Measurements from ENCODE around the gene ABLIM1. TPM values are rescaled to one million over a fixed set of nuclear protein-coding genes. Genes with fewer than 3 reads are reported as not detected.

ABLIM1 gene
- total RNA-seq, 4 donors from 2014 or later, result 56.9 to 108 (median 96.1) TPM

- WGBS, 2 donors (ENCODE audit: low coverage in 1 of 2), result 20 to 52% methylated on average over 1 to 2 of the region's 2 CpGs
- in situ Hi-C loops (cut with MboI; ENCODE audit: low pct_ligation_motif_present in 1 of 4, low pct_unique_long_range_greater_than_20kb in 1 of 4, low sequenced_read_pairs in 3 of 4), result no loop called here
Observed at GRCh38 chr10:114643158-114643557, 14.9 kb downstream of the ABLIM1 start.

DNA sequence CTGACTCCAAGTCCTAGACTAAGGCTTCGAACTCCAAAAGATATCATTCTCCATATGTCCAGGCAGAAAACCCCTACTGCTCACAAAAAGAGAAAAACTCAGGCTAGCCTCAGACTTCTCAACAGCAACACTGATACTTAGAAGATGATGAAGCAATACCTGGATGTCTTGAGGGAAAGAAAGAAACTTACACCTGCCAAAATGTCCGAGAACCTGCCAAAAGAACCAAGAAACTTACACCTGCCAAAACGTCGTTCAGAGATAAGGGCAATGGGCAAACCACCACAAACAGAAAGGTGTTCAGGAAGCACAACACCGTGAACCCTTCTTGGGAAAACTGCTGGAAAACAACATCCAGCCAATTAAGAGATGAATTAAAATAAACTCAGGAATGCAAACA is 15.3 kb downstream of the ABLIM1 start:
- H3K4me3 ChIP-seq, result no peak overlapping the region
- DNase-seq, result no peak
- H3K4me1 ChIP-seq, result peaks cover 8 to 33% (median 16%) of the 10 kb centered on the region in 4 donors
- H3K27me3 ChIP-seq, result no peaks in the 10 kb centered on the region
- in situ Hi-C loops (cut with MboI; ENCODE audit: low pct_ligation_motif_present in 1 of 4, low pct_unique_long_range_greater_than_20kb in 1 of 4, low sequenced_read_pairs in 3 of 4), result no loop called here
- H3K27ac ChIP-seq, result no peak overlapping the region
- intact Hi-C loops (cut with DNase I; ENCODE audit: low total_unique reads), result no loop called here
- no peak for TF ChIP-seq EP300 (IDR thresholded peaks at IDR 0.05; ENCODE audit: low read depth)
- TF ChIP-seq POLR2A (IDR thresholded peaks at IDR 0.05), result no peak
- TF ChIP-seq POLR2AphosphoS5 (IDR thresholded peaks at IDR 0.05), result no peak
- TF ChIP-seq, protein P1, sequence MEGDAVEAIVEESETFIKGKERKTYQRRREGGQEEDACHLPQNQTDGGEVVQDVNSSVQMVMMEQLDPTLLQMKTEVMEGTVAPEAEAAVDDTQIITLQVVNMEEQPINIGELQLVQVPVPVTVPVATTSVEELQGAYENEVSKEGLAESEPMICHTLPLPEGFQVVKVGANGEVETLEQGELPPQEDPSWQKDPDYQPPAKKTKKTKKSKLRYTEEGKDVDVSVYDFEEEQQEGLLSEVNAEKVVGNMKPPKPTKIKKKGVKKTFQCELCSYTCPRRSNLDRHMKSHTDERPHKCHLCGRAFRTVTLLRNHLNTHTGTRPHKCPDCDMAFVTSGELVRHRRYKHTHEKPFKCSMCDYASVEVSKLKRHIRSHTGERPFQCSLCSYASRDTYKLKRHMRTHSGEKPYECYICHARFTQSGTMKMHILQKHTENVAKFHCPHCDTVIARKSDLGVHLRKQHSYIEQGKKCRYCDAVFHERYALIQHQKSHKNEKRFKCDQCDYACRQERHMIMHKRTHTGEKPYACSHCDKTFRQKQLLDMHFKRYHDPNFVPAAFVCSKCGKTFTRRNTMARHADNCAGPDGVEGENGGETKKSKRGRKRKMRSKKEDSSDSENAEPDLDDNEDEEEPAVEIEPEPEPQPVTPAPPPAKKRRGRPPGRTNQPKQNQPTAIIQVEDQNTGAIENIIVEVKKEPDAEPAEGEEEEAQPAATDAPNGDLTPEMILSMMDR (IDR thresholded peaks at IDR 0.05), result no peak
- 52 to 64% methylated on average over 5 of the region's 5 CpGs for WGBS, 2 donors (ENCODE audit: low coverage in 1 of 2)
- no peaks in the 10 kb centered on the region for H3K36me3 ChIP-seq
- H3K9me3 ChIP-seq, result no peaks in the 10 kb centered on the region

More at GRCh38 chr10:114643158-114643557, 14.9 kb downstream of the ABLIM1 start:
- no peak for DNase-seq
- peaks cover 8 to 37% (median 21%) of the 10 kb centered on the region in 4 donors for H3K4me1 ChIP-seq
- H3K36me3 ChIP-seq, result no peaks in the 10 kb centered on the region
- H3K27ac ChIP-seq, result no peak overlapping the region
- H3K4me3 ChIP-seq, result no peak overlapping the region
- intact Hi-C loops (cut with DNase I; ENCODE audit: low total_unique reads), result no loop called here
- H3K9me3 ChIP-seq, result no peaks in the 10 kb centered on the region
- no peak for TF ChIP-seq POLR2A (IDR thresholded peaks at IDR 0.05)
- no peak for TF ChIP-seq EP300 (IDR thresholded peaks at IDR 0.05; ENCODE audit: low read depth)
- no peak for TF ChIP-seq POLR2AphosphoS5 (IDR thresholded peaks at IDR 0.05)
- TF ChIP-seq, protein P1 (IDR thresholded peaks at IDR 0.05), result no peak
- no peaks in the 10 kb centered on the region for H3K27me3 ChIP-seq

GRCh38 chr10:114638821-114639625 is 19.1 kb downstream of the ABLIM1 start:
- 74 to 83% methylated on average over 5 to 8 of the region's 8 CpGs for WGBS, 2 donors (ENCODE audit: low coverage in 1 of 2)
- peaks cover 0 to 19% (median 10%) of the 10 kb centered on the region in 4 donors for H3K4me1 ChIP-seq
- H3K36me3 ChIP-seq, result no peaks in the 10 kb centered on the region
- no peaks in the 10 kb centered on the region for H3K27me3 ChIP-seq
- no peak overlapping the region for H3K27ac ChIP-seq
- DNase-seq, result no peak
- no peak for TF ChIP-seq EP300 (IDR thresholded peaks at IDR 0.05; ENCODE audit: low read depth)
- TF ChIP-seq POLR2AphosphoS5 (IDR thresholded peaks at IDR 0.05), result no peak
- TF ChIP-seq, protein P1 (IDR thresholded peaks at IDR 0.05), result no peak
- no peak for TF ChIP-seq POLR2A (IDR thresholded peaks at IDR 0.05)
- intact Hi-C loops (cut with DNase I; ENCODE audit: low total_unique reads) (no loop called here), in situ Hi-C loops (cut with MboI; ENCODE audit: low pct_ligation_motif_present in 1 of 4, low pct_unique_long_range_greater_than_20kb in 1 of 4, low sequenced_read_pairs in 3 of 4) (no loop called here)
- H3K4me3 ChIP-seq, result no peak overlapping the region
- no peaks in the 10 kb centered on the region for H3K9me3 ChIP-seq

DNA sequence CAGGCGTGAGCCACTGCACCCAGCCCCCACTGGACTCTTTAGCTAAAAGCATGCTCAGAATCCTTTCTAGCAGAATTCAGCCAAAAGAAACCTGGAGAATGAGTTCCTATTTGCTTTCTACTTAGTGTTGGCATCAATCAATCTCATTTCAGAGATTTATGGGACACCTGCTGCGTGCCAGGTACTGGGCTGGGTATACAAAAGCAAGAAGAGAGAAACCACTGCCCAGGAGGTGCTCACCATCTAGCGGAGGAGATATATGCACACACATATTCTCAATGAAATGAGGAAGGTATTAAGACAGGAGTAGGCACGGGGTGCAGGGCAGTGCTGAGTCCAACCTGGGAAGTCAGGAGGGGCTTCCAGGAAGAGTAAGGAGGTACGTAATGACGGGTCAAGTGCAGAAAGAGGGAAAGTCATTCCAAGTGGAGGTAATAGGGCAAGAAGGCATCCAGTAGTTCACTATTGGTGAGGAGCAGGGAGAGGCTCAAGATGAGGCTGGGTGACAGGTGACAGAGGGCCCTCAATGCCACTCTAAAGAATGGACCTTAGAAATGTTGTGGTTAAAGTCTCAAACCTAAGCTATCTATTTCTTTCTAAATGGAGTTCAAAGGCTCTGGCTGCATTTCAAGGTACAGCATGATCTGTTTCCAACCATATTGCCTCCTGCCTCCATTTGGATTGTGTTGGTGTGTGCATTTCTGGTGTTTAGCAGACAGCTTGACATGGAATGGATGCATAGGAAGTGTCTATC is 22.1 kb downstream of the ABLIM1 start:
- Histone ChIP-seq H3K27ac (no peak overlapping the region), H3K27me3 (no peaks in the 10 kb centered on the region), H3K4me1 (peaks cover 10 to 41% (median 28%) of the 10 kb centered on the region in 4 donors), H3K9me3 (no peaks in the 10 kb centered on the region), H3K36me3 (no peaks in the 10 kb centered on the region), H3K4me3 (no peak overlapping the region)
- in situ Hi-C loops (cut with MboI; ENCODE audit: low pct_ligation_motif_present in 1 of 4, low pct_unique_long_range_greater_than_20kb in 1 of 4, low sequenced_read_pairs in 3 of 4) (no loop called here), intact Hi-C loops (cut with DNase I; ENCODE audit: low total_unique reads) (no loop called here)
- DNase-seq, result peak; percentile 47
- no peak for TF ChIP-seq POLR2AphosphoS5 (IDR thresholded peaks at IDR 0.05)
- TF ChIP-seq, protein P1 (IDR thresholded peaks at IDR 0.05), result peak in 1 of 5 experiments; percentile 9
- 57 to 87% methylated on average over 3 to 6 of the region's 6 CpGs for WGBS, 2 donors (ENCODE audit: low coverage in 1 of 2)

Measured in transverse colon (tissue), 4 donors.